Esophagus squamous epithelium (tissue), 4 donors: ENCODE data around the gene CA9.

ENCODE experiments used
- CTCF ChIP-seq, 6 experiments: fragments of 450-650 bp in 4 of 6; fragments of 200-600 bp in 2 of 6; sonication (generic) in 2 of 6; IDR thresholded peaks; one replicate each; pipeline ENCODE4 v1.5.1; 2016 to 2019; ENCODE audit warnings: antibody characterized with exemption in 6 of 6, mild to moderate bottlenecking in 4 of 6, moderate library complexity in 4 of 6
- POLR2A ChIP-seq, 4 donors: fragments of 450-650 bp; IDR thresholded peaks; one replicate each; pipeline ENCODE4 v1.6.1; 2017; ENCODE audit warnings: antibody characterized with exemption in 4 of 4, mild to moderate bottlenecking in 4 of 4, moderate library complexity in 3 of 4

- TF ChIP-seq CTCF (IDR thresholded peaks at IDR 0.05) = no peak
- no peak for TF ChIP-seq POLR2A (IDR thresholded peaks at IDR 0.05)
Observed at GRCh38 chr9:35686222-35687203, 12.8 kb downstream of the CA9 start.
